NCI-H460 (cell line): ENCODE results near the gene TMED10. TPM values are rescaled to one million over a fixed set of nuclear protein-coding genes. Genes with fewer than 3 reads are reported as not detected.
A peak's percentile ranks its signal among the peaks of the same experiment; 100 is the strongest.

ENCODE experiments used
- DNase-seq: peaks from one replicate; pipeline ENCODE4 v3.0.0-alpha.2; 2016; ENCODE audit warnings: low read depth; ENCODE audit errors: extremely low read depth
- small RNA-seq, 2 experiments: library from RNA; depleted of rRNA; stranded (forward); fragments of <200 nt; gene quantifications; one replicate each; pipeline ENCODE3, GENCODE V24; 2014
- total RNA-seq: library from RNA; depleted of rRNA; stranded (reverse); fragments of >200 nt; shearing (Covaris generic); gene quantifications from 2 replicates; pipeline ENCODE4 v1.2.3, GENCODE V29; 2014; rRNA removed

TMED10 gene
- total RNA-seq, 1 experiment from 2014 or later: 337 TPM

DNA sequence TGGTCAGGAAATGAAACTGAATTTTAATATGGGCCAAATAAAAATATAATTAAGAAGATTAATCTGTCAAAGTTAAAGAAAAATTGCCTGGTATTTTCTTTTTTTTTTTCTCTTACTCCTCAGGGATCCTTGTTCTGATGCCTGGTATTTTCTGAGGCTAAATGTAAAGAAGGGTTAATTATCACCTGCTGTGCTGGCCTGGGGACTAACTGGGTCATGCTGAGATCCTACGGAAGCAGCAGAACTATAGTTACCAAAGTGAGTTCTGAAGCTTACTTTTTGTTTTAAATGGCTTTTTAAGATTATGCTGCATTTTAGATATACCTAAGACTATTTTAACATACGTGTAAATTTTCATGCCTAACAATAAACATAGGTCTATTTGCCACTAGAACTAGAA lies 83.7 kb downstream of the TMED10 start:
- no peak for DNase-seq

DNA sequence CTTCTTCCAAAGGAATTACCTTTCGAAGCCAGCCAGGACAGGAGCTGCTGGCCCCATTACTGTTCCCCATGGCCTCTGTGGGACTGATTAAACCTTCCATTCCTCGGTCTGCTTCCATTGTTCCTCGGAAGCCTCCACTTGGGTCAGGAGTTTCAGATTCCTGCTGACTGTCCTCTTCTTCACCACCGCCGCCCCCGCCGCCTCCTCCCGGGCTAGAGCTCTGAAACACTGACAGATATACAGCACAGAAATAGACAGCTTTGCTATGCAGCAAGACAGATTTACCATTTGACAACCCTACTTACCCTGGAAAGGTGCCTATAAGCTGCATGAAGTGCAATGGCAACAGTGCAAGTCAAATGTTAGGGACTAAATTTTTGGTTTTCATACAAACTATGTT lies 85.2 kb downstream of the TMED10 start:
- no peak for DNase-seq

DNA sequence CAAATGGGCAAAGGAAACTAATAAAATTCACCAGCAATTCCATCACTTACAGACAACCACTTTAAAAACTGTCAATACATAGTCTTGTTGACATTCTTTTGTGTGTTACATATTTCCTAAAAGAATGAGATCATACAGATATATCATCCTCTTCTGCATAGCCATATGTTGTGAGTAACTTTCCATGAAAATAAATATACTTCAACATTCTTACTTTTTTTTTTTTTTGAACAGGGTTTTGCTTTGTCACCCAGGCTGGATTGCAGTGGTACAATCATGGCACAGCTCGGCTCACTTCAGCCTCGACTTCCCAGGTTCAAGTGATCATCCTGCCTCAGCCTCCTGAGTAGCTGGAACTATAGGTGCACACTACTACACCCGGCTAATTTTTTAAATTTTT lies 86.1 kb downstream of the TMED10 start:
- no peak for DNase-seq

DNA sequence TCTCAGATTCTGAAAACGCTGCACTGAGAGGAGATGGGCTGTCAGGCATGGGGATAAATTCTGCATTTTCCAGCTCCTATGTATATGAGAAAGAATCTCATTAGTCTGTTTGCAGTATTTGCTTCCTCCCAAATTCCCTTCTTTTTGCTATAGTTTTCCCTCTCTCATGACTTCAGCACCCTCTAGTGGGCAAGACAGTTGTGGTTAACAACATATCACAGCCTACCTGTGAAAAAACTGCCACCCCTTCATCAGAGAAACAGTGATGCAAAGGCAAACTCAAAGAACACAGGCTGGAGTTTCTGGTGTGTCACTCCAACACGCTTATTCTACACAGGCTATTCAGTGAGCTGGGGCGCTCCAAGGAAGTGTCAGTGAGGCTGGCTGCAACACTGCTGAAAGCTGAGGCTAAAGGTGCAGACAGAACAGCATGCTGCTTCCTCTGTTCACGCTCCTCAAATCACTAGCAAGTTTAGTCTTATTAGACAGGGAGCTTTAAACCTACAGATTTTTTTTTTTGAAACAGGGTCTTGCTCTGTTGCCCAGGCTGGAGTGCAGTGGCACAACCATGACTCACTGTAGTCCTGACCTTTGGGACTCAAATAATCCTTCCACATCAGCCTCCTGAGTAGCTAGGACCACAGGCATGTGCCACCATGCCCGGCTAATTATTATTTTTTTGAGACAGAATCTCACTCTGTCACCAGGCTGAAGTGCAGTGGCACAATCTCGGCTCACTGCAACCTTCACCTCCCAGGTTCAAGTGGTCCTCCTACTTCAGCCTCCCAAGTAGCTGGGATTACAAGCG lies 87.6 kb downstream of the TMED10 start:
- peak; percentile 66 for DNase-seq

DNA sequence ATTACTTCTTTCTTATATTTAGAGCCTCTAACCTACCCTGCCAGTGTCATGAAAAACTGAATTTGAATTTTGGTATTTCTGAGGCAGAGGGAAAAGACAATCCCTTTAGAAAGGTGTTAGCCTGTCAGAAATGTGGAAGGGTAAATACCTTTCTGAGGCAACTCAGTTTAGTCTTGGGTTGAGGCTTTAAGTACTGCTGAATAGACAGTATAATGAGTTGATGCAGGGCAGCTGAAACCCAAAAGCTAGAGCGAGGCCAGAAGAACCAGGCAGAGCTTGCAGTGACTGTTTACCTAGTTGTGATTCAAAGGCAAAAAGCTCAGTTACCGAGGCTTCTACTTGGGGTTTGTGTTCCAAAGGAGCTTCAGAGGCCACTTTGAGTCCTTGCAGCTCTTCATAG lies 88.3 kb downstream of the TMED10 start:
- DNase-seq: no peak

DNA sequence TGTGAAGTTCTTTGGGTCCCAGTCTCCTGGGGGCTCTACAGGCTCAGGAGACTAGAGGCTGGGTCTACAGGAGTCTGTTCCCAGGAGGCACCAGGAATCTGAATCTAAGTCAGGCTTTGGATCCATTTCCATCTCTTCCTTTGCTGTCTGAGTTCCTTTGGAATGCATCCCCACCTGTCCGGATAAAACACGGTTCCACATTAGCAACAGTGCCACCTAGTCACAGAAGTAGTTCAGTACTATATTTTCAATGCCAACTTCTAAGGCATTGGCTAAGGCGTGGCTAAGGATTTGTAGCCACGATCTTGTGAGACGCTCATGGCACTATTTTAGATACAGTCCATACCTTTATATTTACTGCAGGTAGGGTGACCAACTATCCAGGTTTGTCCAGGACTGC lies 91.9 kb downstream of the TMED10 start:
- DNase-seq: no peak

DNA sequence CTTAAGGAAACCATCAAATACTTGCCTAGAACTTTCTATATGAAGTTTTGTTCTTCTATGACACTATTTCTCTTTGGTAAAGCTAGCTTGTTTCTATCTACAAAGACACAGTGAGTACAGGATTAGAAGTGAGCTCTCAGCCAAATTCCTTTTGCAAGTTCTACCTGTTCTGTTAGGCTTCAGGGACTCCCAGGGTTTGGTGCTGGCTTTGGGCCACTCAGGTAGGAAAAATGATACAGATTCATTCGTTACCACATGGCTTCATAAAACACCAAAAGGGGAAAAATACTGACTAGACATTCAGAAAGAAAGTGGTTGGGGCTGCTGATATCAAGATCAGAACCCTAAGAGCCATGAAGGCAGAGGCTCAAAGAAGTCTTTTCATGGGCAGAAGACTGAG lies 93.1 kb downstream of the TMED10 start:
- no peak for DNase-seq

DNA sequence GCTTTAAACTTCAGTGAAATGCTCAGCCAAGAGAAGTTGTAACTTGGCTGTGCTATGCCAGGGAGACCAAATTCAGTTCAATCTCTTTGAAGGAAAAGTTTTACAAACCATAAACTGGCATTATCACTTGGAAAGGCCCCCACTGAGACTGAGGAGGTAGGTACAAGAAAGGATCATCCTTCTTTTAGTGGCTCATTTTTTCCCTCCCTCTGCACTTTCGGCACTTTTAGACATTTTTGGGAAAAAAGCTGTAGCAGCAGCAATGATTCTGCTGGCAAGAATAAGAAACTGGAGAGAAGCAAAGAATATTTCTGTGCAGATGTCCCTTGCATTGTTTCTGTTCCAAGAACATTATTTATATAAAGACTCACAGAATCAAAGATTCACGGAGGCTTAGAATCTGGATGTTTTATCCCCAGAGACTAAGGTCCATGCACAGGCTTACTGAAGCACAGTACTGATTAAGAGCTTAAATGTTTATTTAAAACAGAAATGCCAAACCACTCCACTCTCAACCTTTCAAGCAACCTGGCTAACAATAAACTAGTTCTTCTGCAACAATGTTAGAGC lies 94.7 kb downstream of the TMED10 start:
- DNase-seq: no peak

Small RNA genes lying within 50 kb of the gene (small RNA-seq; reads per million reads assigned to genes)
- gene HIF1AP1 (0 to 0.12 reads per million in 2 experiments), gene RNU4ATAC14P (0 reads per million in 2 experiments)

Other genes with a start within 250 kb of the TMED10 start
- 0.37 and 0.92 TPM in 2 replicates for gene PGF, start 221.0 kb downstream of the TMED10 start, total RNA-seq
- gene EIF2B2, start 173.7 kb downstream of the TMED10 start, total RNA-seq: 86.4 and 95.5 TPM in 2 replicates
- 13.2 and 18.3 TPM in 2 replicates for gene MLH3, start 125.1 kb downstream of the TMED10 start, total RNA-seq
- 36.1 and 39.9 TPM in 2 replicates for gene ACYP1, start 112.6 kb downstream of the TMED10 start, total RNA-seq
- 0.64 and 0.72 TPM in 2 replicates for gene ZC2HC1C, start 107.0 kb downstream of the TMED10 start, total RNA-seq
- gene NEK9, start 49.6 kb downstream of the TMED10 start, total RNA-seq: 32.6 and 40.2 TPM in 2 replicates
- 16.4 and 18.7 TPM in 2 replicates for gene FOS, start 102.2 kb upstream of the TMED10 start, total RNA-seq